SK-N-MC (cell line): ENCODE data around the gene TFAP2B.

Experiments
- EZH2 ChIP-seq: fragments of 200-600 bp; sonication (generic); IDR thresholded peaks from one replicate; pipeline ENCODE4 v1.6.1; 2017; ENCODE audit warnings: antibody characterized with exemption
- FOXP2 ChIP-seq: optimal IDR thresholded peaks from 2 replicates; pipeline ENCODE3; 2011; ENCODE audit warnings: mild to moderate bottlenecking, moderate library complexity; ENCODE audit not compliant: insufficient read depth; ENCODE audit errors: extremely low read length, control extremely low read depth
- POLR2AphosphoS5 ChIP-seq: IDR thresholded peaks from 2 replicates; pipeline ENCODE4 v1.6.1; 2012; ENCODE audit warnings: mild to moderate bottlenecking, low read depth, low read length, borderline replicate concordance

GRCh38 chr6:50818673-50819072 lies at the start of gene TFAP2B:
- no peak for TF ChIP-seq EZH2
- peak; percentile 79 for TF ChIP-seq POLR2AphosphoS5
- no peak for TF ChIP-seq FOXP2
